WTC11 (cell line): ENCODE results near the gene CHST15.

ENCODE experiments used
- NR2C2 ChIP-seq: sonication (generic); formaldehyde crosslinking; IDR thresholded peaks from 2 replicates; pipeline ENCODE4 v1.8.0; 2022; ENCODE audit warnings: mild to moderate bottlenecking, missing genetic modification reagents
- OVOL2 ChIP-seq: fragments of 250-450 bp; sonication (Bioruptor Pico); IDR thresholded peaks from 2 replicates; pipeline ENCODE4 v1.9.0; 2021; ENCODE audit warnings: mild to moderate bottlenecking, borderline replicate concordance
- TCF7 ChIP-seq: sonication (generic); formaldehyde crosslinking; IDR thresholded peaks from 2 replicates; pipeline ENCODE4 v1.8.0; 2022; ENCODE audit warnings: mild to moderate bottlenecking, low read depth, missing genetic modification reagents, moderate library complexity
- TP53 ChIP-seq: sonication (generic); formaldehyde crosslinking; IDR thresholded peaks from 2 replicates; pipeline ENCODE4 v1.8.1; 2023; ENCODE audit warnings: mild to moderate bottlenecking, missing genetic modification reagents
- ZNF138 ChIP-seq: sonication (generic); formaldehyde crosslinking; conservative IDR thresholded peaks from 2 replicates; pipeline ENCODE4 v1.8.1; 2022; ENCODE audit warnings: mild to moderate bottlenecking, moderate library complexity, missing genetic modification reagents
- TF ChIP-seq, protein P1 (sequence below): fragments of 200-600 bp; IDR thresholded peaks from 2 replicates; pipeline ENCODE4 v1.8.0; 2022; ENCODE audit warnings: antibody characterized with exemption
- TF ChIP-seq, protein P2 (sequence below): sonication (generic); formaldehyde crosslinking; conservative IDR thresholded peaks from 2 replicates; pipeline ENCODE4 v1.8.1; 2022; ENCODE audit warnings: mild to moderate bottlenecking, missing genetic modification reagents
- TF ChIP-seq, protein P3 (sequence below): sonication (generic); formaldehyde crosslinking; IDR thresholded peaks from 2 replicates; pipeline ENCODE4 v1.8.1; 2023; ENCODE audit warnings: mild to moderate bottlenecking, missing genetic modification reagents, moderate library complexity
- TF ChIP-seq, protein P4 (sequence below): sonication (generic); formaldehyde crosslinking; IDR thresholded peaks from 2 replicates; pipeline ENCODE4 v1.8.1; 2022; ENCODE audit warnings: low read depth, missing genetic modification reagents, borderline replicate concordance
- TF ChIP-seq, protein P5 (sequence below): sonication (generic); formaldehyde crosslinking; IDR thresholded peaks from 2 replicates; pipeline ENCODE4 v1.8.0; 2022; ENCODE audit warnings: mild to moderate bottlenecking, missing genetic modification reagents
- TF ChIP-seq, protein P6 (sequence below): sonication (generic); formaldehyde crosslinking; IDR thresholded peaks from 2 replicates; pipeline ENCODE4 v1.8.1; 2022; ENCODE audit warnings: mild to moderate bottlenecking, missing genetic modification reagents, moderate library complexity, borderline replicate concordance
- TF ChIP-seq, protein P7 (sequence below): fragments of 250-450 bp; sonication (Bioruptor Pico); IDR thresholded peaks from 2 replicates; pipeline ENCODE4 v1.8.0; 2021; ENCODE audit warnings: mild to moderate bottlenecking

DNA sequence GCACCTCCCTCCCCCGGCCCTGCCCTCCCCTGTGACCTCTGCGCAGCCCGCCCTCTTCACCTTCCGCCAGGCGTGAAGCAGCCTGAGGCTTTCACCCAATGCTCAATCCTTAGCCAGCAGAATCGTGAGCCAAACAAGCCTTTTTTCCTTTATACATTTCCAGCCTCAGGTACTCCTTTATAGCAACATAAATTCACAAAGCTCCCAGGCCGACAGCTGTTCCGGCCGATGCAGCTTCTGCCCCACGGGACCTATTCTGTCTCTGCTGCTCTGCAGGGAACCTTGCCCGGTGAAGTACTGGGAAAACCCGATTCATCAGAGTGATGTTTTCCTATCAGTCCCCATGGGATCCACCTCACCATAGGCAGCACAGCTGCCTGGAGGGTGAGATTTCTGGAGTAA is 87.4 kb downstream of the CHST15 start:
- TF ChIP-seq, protein P1, sequence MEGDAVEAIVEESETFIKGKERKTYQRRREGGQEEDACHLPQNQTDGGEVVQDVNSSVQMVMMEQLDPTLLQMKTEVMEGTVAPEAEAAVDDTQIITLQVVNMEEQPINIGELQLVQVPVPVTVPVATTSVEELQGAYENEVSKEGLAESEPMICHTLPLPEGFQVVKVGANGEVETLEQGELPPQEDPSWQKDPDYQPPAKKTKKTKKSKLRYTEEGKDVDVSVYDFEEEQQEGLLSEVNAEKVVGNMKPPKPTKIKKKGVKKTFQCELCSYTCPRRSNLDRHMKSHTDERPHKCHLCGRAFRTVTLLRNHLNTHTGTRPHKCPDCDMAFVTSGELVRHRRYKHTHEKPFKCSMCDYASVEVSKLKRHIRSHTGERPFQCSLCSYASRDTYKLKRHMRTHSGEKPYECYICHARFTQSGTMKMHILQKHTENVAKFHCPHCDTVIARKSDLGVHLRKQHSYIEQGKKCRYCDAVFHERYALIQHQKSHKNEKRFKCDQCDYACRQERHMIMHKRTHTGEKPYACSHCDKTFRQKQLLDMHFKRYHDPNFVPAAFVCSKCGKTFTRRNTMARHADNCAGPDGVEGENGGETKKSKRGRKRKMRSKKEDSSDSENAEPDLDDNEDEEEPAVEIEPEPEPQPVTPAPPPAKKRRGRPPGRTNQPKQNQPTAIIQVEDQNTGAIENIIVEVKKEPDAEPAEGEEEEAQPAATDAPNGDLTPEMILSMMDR: no peak
- TF ChIP-seq OVOL2 (CRISPR knock-in tag) (no peak), TCF7 (CRISPR knock-in tag) (no peak), TP53 (CRISPR knock-in tag) (no peak), NR2C2 (CRISPR knock-in tag) (no peak), ZNF138 (CRISPR knock-in tag) (no peak)
- TF ChIP-seq, protein P2, sequence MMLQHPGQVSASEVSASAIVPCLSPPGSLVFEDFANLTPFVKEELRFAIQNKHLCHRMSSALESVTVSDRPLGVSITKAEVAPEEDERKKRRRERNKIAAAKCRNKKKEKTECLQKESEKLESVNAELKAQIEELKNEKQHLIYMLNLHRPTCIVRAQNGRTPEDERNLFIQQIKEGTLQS (CRISPR knock-in tag): no peak
- TF ChIP-seq, protein P3, sequence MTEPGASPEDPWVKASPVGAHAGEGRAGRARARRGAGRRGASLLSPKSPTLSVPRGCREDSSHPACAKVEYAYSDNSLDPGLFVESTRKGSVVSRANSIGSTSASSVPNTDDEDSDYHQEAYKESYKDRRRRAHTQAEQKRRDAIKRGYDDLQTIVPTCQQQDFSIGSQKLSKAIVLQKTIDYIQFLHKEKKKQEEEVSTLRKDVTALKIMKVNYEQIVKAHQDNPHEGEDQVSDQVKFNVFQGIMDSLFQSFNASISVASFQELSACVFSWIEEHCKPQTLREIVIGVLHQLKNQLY: no peak
- TF ChIP-seq, protein P4, sequence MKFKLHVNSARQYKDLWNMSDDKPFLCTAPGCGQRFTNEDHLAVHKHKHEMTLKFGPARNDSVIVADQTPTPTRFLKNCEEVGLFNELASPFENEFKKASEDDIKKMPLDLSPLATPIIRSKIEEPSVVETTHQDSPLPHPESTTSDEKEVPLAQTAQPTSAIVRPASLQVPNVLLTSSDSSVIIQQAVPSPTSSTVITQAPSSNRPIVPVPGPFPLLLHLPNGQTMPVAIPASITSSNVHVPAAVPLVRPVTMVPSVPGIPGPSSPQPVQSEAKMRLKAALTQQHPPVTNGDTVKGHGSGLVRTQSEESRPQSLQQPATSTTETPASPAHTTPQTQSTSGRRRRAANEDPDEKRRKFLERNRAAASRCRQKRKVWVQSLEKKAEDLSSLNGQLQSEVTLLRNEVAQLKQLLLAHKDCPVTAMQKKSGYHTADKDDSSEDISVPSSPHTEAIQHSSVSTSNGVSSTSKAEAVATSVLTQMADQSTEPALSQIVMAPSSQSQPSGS (CRISPR knock-in tag): no peak
- TF ChIP-seq, protein P5, sequence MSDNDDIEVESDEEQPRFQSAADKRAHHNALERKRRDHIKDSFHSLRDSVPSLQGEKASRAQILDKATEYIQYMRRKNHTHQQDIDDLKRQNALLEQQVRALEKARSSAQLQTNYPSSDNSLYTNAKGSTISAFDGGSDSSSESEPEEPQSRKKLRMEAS: no peak
- TF ChIP-seq, protein P6, sequence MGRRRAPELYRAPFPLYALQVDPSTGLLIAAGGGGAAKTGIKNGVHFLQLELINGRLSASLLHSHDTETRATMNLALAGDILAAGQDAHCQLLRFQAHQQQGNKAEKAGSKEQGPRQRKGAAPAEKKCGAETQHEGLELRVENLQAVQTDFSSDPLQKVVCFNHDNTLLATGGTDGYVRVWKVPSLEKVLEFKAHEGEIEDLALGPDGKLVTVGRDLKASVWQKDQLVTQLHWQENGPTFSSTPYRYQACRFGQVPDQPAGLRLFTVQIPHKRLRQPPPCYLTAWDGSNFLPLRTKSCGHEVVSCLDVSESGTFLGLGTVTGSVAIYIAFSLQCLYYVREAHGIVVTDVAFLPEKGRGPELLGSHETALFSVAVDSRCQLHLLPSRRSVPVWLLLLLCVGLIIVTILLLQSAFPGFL: no peak
- TF ChIP-seq, protein P7, sequence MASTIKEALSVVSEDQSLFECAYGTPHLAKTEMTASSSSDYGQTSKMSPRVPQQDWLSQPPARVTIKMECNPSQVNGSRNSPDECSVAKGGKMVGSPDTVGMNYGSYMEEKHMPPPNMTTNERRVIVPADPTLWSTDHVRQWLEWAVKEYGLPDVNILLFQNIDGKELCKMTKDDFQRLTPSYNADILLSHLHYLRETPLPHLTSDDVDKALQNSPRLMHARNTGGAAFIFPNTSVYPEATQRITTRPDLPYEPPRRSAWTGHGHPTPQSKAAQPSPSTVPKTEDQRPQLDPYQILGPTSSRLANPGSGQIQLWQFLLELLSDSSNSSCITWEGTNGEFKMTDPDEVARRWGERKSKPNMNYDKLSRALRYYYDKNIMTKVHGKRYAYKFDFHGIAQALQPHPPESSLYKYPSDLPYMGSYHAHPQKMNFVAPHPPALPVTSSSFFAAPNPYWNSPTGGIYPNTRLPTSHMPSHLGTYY (CRISPR knock-in tag): no peak
